COLO668 (cell line): ENCODE results near the gene PRPF39.

Experiments used
- DNase-seq: peaks from one replicate; lab custom pipeline; 2025; ENCODE audit not compliant: unreplicated experiment; lab: John Stamatoyannopoulos, UW

The PRPF39 gene, protein sequence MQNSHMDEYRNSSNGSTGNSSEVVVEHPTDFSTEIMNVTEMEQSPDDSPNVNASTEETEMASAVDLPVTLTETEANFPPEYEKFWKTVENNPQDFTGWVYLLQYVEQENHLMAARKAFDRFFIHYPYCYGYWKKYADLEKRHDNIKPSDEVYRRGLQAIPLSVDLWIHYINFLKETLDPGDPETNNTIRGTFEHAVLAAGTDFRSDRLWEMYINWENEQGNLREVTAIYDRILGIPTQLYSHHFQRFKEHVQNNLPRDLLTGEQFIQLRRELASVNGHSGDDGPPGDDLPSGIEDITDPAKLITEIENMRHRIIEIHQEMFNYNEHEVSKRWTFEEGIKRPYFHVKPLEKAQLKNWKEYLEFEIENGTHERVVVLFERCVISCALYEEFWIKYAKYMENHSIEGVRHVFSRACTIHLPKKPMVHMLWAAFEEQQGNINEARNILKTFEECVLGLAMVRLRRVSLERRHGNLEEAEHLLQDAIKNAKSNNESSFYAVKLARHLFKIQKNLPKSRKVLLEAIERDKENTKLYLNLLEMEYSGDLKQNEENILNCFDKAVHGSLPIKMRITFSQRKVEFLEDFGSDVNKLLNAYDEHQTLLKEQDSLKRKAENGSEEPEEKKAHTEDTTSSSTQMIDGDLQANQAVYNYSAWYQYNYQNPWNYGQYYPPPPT

DNA sequence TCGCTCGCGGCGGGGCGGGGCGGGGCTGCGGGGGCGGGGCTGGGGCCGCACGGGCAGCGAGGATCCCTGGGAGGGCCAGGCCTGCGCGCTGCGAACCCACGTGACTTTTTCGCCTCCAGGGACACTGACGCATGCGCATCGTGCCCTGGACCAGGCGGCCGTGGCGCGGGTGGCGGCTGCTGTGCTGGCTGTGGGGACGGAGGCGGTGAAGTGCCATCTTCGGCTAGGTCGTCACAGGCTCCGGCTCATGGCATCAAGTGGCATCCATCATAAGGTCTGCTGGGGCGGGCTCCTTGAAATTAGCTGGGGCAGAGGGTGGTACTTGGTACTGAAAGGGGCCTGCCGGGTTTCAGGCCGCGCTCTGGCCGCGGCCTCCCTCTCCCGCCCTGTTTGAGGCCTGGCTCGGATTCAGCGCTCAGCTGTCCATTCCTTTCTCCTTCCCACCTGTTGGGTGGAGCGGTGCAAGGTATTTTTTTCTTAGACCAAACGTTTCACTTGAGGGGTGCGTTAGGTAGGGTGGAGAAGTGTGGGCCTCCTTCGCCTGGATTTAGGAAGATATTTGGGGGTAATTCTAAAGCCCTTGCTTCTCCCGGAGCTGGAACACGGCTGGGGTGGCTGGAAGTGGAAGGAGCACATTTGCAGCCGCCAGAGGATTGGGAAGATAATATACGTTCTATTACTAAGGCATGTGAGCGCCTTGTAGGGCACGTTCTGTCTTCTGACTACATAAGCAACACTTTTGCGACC lies at the start of gene PRPF39:
Gene PRPF39, plus strand, starts transcription at position 141 of the 747 bp plus-strand sequence. CDS start 11,124 bp downstream, outside the sequence.
- peak; percentile 98 for DNase-seq

DNA sequence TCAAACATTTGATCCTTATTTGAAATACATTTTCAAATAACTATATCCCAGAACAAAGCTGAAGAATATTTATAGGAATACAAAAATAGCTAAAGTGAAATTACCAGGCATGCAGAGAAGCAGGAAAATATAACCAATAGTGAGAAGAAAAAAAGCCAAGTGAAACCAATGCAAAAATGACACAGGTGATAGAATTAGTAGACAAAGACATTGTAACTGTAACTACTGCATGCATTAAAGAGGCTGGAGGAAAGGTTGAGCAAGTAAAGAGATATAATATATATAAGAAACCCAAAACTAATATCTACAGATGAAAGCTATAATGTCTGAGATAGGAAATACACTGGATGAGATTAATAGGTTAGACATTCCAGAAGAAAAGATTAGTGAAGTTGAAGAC lies 49.2 kb upstream of the PRPF39 start:
- no peak for DNase-seq

DNA sequence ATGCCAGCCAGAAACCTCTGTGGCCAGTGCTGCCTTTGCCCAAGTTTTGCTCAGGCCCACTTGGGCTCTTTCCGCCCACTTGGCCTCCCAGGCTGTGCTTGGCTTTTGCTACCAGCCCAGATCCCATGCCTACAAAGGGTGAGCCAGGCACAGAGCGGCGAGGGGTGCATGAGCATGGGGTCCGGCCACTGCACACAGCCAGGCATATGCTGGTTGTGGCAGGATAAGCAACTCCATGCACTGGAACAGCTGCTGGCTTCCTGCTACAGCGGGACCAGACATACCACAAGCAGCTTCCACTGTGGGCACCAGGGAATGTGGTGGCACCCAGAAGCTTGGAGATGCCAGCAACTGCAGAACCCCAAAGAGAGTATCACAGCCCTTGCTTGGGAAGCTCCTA lies 45.7 kb upstream of the PRPF39 start:
- DNase-seq = no peak

DNA sequence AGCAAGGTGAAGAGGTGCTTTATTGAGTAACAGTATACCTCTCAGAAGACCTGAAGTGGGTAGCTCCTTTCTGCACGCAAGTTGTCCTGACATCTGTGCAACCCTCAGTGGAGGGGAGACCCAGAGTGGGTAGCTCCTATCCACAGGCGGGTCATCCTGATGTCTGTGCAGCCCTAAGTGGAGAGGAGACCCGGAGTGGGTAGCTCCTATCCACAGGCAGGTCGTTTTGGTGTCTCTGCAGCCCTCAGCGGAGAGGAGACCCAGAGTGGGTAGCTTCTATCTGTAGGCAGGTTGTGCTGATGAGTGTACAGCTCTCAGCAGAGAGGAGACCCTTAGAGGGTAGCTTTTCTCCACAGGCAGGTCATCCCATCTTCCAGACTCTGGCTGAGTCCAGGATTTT lies 45.1 kb upstream of the PRPF39 start:
- no peak for DNase-seq

DNA sequence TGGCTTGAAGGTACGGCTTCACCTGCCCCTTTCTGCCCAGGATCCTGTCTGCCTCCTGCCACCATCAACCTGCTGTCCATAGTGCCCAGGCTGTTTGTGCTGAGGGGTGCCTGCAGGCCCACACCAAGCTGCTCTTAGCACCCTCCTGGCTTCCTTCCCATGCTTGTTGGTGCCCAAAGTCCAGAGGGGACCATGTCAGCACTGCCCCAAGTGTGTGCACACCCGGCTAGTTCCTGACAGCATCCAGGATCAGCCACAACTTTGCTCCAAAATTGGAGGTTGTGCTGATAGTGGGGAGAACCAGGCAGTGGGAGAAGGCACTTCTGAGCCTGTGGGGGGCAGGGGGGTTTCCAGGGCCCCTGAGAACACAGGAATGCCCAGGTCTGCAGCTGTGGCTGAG lies 44.5 kb upstream of the PRPF39 start:
- DNase-seq = no peak

DNA sequence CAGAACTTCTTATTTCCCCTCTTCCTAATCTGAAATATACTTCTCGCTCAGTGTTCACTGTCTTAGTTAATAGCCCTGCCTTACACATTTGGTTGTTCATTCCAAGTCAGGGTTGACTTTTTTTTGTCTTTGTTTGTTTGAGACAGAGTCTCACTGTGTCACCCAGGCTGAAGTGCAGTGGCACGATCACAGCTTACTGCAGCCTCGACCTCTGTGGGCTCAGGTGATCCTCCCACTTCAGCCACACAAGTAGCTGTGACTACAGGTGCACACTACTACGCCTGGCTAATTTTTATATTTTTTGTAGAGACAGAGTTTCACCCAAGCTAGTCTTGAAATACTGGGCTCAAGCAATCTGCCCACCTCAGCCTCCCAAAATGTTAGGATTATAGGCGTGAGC lies 42.3 kb upstream of the PRPF39 start:
- DNase-seq = no peak

DNA sequence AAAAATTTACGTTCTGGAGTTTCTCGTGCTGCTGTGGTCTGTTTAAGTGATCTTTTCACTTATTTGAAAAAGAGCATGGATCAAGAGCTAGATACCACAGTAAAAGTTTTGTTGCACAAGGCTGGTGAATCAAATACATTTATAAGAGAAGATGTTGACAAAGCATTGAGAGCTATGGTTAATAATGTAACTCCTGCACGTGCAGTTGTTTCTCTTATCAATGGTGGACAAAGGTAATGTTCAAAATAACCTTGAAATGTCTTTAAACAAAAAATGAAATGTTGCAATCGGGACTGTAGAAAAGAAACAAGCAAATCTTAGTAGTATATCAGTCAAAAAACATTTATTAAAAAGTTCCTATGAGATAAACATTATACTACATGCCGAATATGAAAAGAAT lies 39.3 kb upstream of the PRPF39 start:
- no peak for DNase-seq

DNA sequence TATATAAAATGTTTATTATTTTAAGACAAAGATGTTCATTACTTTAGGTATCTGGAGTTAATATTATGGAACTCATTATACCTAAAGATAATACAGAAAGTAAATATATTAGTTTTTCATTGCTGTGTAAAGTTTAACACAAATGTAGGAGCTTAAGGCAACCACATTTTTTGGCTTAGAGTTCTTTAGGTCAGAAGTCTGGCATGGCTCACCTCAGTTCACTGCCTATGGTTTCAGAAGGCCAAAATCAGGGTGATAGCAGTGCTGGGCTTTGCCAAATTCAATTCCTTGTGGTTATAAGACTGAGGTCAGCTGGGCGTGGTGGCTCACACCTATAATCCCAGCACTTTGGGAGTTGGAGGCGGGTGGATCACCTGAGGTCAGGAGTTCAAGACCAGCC lies 35.5 kb upstream of the PRPF39 start:
- no peak for DNase-seq

DNA sequence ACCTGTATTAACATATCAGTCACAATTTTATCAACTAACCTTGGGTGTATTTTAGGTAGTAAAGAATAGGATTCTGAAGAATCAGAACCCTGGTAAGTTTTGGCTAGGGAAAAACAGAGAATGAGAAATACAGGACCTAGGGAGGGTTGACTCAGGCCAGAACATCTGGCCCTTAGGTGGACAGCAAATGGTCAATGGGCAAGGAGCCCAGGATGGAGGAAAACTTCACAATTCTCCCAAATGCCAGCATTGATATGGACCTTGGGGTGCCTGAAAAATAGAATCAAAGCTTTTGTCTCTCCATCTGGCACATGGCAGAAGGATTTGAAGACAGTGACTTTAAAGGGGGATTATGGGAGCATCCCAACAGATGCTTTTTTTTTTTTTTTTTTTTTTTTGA lies 32.7 kb upstream of the PRPF39 start:
- no peak for DNase-seq

DNA sequence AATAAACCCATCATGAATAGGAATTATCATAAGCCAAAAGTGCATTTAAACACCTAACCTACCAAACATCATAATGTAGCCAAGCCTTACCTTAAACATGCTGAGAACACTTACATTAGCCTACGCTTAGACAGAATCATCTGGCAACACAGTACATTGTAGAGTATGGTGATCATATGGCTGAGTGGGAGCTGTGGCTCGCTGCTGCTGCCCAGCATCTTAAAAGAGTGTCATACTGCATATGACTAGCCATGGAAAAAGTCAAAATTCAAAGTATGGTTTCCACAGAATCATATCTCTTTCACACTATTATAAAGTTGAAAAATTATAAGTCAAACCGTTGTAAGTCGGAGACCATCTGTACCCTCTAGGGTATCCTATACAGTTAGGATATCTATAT lies 32.0 kb upstream of the PRPF39 start:
- no peak for DNase-seq

DNA sequence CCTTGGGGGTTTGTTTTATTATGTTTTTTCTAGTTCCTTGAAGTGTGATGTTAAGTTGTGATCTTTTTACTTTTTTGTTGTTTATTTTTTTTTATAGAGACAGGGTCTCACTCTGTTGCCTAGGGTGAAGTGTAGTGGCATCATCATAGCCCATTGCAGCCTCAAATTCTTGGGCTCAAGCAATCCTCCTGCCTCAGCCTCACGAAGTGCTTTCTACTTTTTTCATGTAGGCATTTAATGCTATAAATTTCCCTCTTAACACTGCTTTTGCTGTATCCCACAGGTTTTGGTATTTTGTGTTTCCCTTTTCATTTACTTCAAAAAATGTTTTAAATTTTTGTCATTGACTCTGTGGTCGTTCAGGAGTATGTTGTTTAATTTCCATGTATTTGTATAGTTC lies 26.6 kb upstream of the PRPF39 start:
- no peak for DNase-seq

DNA sequence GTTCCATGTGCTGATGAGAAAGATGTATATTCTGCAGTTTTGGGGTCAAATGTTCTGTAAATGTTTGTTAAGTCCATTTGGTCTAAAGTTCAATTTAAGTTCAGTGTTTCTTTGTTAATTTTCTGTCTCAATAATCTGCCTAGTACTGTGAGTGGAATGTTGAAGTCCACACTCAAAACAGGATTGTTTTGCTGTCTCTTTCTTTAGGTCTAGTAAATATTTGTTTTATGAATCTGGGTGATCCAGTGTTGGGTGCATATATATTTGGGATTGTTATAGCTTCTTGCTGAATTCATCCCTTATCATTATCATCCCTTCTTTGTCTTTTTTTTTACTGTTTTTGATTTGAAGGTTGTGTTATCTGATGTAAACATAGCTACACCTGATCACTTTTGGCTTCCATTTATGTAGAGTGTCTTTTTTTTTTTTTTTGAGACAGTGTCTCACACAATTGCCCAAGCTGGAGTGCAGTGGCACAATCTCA lies 26.0 kb upstream of the PRPF39 start:
- DNase-seq = no peak

DNA sequence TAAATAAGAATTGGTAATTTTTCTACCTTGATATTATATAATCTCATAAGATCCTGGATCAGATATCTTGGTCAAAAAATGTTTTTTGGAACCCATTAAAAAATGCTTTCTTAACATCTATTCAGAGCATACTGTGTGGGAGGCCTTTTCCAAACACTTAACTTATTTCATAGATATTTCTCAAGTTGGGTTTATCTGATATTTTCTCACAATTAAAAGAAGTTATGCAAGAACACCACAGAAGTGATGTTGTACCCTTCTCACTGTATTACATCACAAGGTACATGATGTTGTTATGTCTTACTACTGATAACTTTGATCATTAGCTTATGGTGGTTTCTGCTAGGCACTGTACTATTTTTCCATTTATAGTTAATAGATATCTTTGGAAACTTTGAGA lies 23.4 kb upstream of the PRPF39 start:
- no peak for DNase-seq

DNA sequence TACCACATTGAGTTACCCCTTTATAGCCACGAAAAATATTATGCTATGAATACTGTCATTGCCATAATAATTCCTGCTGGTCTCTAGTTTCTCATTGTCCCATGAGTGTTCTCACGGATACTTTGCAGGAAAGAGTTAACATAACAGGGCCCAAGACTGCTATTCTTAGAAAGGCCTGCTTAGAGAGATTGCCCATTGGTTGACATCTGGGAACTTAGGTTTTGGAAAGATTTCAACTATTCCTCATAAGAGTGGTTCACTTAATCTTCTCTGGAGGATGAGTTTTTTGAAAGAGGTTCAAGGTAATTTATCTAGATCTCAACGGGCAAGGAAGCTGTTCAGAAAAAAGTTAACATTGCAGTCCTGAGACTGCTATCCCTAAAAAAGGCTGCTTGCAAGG lies 18.4 kb upstream of the PRPF39 start:
- DNase-seq = no peak

DNA sequence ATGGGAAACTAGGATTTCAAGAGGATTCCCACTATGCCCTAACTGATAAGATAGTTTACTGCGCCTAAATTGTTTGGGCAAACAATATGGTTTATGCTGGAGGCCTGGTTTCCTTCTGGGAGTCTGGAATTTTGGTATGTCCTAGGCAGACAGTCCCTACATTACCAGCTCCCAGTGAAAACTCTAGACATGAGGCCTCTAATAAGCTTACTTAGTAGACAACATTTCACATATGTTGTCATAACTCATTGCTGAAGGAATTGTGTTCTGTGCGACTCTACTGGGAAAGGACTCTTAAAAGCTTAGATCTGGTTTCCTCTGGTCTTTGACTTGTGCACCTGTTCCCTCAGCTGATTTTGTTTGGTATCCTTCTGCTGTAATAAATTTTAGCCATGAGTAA lies 18.0 kb upstream of the PRPF39 start:
- no peak for DNase-seq

DNA sequence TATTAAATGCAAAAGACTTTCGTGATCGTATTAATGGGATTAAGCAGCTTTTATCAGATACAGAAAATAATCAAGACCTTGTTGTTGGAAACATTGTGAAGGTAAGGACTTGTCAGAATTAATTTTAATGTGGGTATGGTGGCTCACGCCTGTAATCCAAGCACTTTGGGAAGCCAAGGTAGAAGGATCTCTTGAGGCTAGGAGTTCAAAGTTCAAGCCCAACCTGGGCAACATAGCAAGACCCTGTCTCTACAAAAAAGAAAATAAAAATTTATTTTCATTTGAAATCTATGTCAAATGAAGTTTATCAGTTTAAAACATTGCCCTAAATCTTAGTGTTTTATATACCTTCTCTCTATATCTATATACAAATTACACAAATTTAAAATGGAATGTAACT lies 17.2 kb upstream of the PRPF39 start:
- DNase-seq = no peak

DNA sequence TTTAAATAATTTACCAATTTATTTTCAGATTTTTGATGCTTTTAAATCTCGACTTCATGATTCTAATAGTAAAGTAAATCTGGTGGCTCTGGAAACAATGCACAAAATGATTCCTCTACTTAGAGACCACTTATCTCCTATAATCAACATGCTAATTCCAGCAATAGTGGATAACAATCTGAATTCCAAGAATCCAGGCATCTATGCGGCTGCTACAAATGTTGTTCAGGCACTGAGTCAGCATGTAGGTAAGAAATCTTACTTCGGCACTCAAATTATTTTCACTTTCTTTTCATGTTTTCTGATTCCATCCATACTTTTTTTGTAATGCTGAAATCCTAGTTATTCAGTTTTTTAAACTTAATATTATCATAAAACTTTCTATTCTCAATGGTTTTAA lies 15.5 kb upstream of the PRPF39 start:
- DNase-seq = no peak

DNA sequence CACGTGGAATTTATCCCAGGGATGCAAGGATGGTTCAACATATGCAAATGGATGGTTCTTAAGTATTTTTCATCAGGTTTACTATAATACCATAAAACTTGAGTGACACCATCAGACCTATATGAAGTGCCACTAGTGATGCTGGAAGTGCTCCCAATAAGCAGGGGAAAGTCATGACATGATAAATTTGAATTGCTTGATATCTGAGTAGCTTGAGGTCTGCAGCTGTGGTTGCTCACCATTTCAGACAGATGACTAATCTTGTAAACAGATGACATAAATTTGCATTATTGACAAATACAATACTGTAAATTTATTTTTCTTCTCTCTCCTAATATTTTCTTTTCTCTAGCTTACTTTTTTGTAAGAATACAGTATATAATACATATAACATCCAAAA lies 13.7 kb upstream of the PRPF39 start:
- DNase-seq = no peak

DNA sequence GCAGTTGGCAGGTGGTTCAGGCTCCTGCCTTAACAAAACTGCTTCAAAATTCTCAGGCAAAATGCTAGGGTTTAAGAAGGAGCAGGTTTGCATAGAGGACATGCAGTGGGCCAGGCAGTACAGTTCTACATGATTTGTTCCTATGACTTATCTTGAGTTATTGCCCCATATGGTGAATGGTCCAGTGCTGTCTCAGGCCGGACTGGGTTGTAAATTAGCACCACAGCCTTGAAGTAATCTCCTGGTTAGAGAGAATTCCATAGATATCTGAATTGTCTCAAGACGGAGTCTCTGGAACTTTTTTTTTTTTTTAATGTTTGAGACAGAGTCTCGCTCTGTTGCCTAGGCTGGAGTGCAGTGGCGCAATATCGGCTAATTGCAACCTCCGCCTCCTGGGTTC lies 11.8 kb upstream of the PRPF39 start:
- DNase-seq = no peak

DNA sequence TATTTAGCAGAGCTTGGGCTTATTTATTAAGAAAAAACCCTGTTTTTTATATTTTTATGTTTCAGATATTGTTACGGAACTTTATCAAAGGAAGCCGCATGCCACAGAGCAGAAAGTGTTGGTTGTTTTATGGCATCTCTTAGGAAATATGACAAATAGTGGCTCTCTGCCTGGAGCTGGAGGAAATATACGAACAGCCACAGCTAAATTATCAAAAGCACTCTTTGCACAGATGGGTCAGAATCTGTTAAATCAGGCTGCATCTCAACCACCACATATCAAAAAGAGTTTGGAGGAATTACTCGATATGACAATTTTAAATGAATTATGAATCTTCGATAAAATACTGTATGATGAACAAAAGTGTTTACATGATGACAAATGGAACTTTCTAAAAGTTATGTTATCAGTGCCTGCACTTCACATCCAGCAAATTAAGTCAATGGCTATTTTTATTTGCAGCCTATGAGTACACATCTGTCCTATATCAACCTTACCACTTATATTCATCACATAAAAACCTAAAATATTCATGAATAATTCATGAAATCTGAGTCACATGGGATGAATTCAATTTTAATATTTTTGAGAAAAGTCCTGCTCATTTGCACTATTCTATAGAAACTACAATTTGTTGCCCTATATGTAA lies 10.6 kb upstream of the PRPF39 start:
- DNase-seq = no peak

DNA sequence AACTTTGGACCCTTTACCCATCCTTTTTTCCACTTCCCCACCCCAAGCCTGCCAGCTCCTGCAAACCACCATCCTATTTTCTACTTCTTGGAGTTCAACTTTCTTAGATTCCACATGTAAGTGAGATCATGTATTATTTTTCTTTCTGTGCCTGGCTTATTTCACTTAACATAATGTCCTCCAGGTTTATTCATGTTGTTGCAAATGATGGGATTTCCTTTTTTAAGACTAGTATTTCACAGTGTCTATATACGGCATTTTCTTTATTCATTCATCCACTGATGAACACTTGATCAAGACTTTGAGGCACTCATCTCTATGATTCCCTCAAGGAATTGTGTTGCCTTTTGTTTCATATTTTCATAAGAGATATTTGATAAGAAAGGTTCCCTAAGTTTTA lies 5.6 kb upstream of the PRPF39 start:
- no peak for DNase-seq
